ENCODE results near the gene RPL10. TPM values are rescaled to one million over a fixed set of nuclear protein-coding genes. Genes with fewer than 3 reads are reported as not detected.

RPL10 gene
- total RNA-seq, 2 experiments from 2014 or later = 5,036 to 5,204 TPM

- POLR2A ChIA-PET = interaction anchor here (0.8 to 1.0 kb wide), 2 partner anchors 30 to 441 kb away, joined by 3 to 4 read pairs; no protein-coding TSS in a partner anchor
- H3K27ac Mint-ChIP-seq = peak overlapping the region; percentile 97
- no peaks in the 10 kb centered on the region for H3K9me3 ChIP-seq (ENCODE audit: control insufficient read depth in 1 of 2, insufficient read depth in 1 of 2, low read length in 2 of 2)
- CTCF ChIA-PET = no interaction called here
- intact Hi-C loops (cut with DNase I, micrococcal nuclease) = no loop called here
- peak overlapping the region; percentile 77 for H3K4me3 ChIP-seq (ENCODE audit: low read length)
- H3K9me3 Mint-ChIP-seq = no peaks in the 10 kb centered on the region
- H3K36me3 Mint-ChIP-seq (ENCODE audit: low read depth) = peaks cover 52% of the 10 kb centered on the region
- H3K27me3 ChIP-seq (ENCODE audit: control insufficient read depth in 1 of 2, insufficient read depth in 2 of 2, low read length in 2 of 2) = no peaks in the 10 kb centered on the region
- H3K4me1 Mint-ChIP-seq (ENCODE audit: low read depth) = peaks cover 14% of the 10 kb centered on the region
- DNase-seq = no peak
- peaks cover 53% of the 10 kb centered on the region for H3K36me3 ChIP-seq (ENCODE audit: insufficient read depth, low read length)
- peaks cover 67% of the 10 kb centered on the region for H3K4me1 ChIP-seq (ENCODE audit: insufficient read depth, low read length)
- peak overlapping the region; percentile 94 for H3K4me3 Mint-ChIP-seq
- TF ChIP-seq CTCF (IDR thresholded peaks at IDR 0.05) = no peak
- no peaks in the 10 kb centered on the region for H3K27me3 Mint-ChIP-seq
- ATAC-seq (ENCODE audit: poor library complexity) = no peak
- peak overlapping the region; percentile 93 to 96 for H3K27ac ChIP-seq (ENCODE audit: low read depth in 1 of 2, low read length in 2 of 2)
Observed at GRCh38 chrX:154367474-154368308, 30.5 kb upstream of the RPL10 start.

GRCh38 chrX:154368630-154369448, 29.3 kb upstream of the RPL10 start:
- Mint-ChIP-seq H3K4me3 (peak overlapping the region; percentile 94), H3K27me3 (no peaks in the 10 kb centered on the region), H3K4me1 (ENCODE audit: low read depth) (peaks cover 22% of the 10 kb centered on the region), H3K36me3 (ENCODE audit: low read depth) (peaks cover 46% of the 10 kb centered on the region), H3K27ac (peak overlapping the region; percentile 97), H3K9me3 (no peaks in the 10 kb centered on the region)
- Histone ChIP-seq H3K27ac (ENCODE audit: low read depth in 1 of 2, low read length in 2 of 2) (peak overlapping the region; percentile 93 to 96), H3K9me3 (ENCODE audit: control insufficient read depth in 1 of 2, insufficient read depth in 1 of 2, low read length in 2 of 2) (no peaks in the 10 kb centered on the region), H3K4me1 (ENCODE audit: insufficient read depth, low read length) (peaks cover 70% of the 10 kb centered on the region), H3K4me3 (ENCODE audit: low read length) (peak overlapping the region; percentile 77), H3K27me3 (ENCODE audit: control insufficient read depth in 1 of 2, insufficient read depth in 2 of 2, low read length in 2 of 2) (no peaks in the 10 kb centered on the region), H3K36me3 (ENCODE audit: insufficient read depth, low read length) (peaks cover 45% of the 10 kb centered on the region)
- intact Hi-C loops (cut with DNase I, micrococcal nuclease) = no loop called here
- DNase-seq (peak; percentile 64 to 97 (median 86)), ATAC-seq (ENCODE audit: poor library complexity) (peak; percentile 43)
- no peak for TF ChIP-seq CTCF (IDR thresholded peaks at IDR 0.05)
- ChIA-PET POLR2A (interaction anchor here (0.9 to 3.1 kb wide), 6 partner anchors 19 to 442 kb away, joined by 3 to 34 read pairs (median 4); partner anchors contain the start of genes FAM3A and RPL10), CTCF (no interaction called here)
